OCI-M2 (cell line): ENCODE data around the gene UBE3A.

Source experiments
- DNase-seq: peaks from one replicate; lab custom pipeline; 2025; ENCODE audit not compliant: unreplicated experiment; lab: John Stamatoyannopoulos, UW

The UBE3A gene

DNA sequence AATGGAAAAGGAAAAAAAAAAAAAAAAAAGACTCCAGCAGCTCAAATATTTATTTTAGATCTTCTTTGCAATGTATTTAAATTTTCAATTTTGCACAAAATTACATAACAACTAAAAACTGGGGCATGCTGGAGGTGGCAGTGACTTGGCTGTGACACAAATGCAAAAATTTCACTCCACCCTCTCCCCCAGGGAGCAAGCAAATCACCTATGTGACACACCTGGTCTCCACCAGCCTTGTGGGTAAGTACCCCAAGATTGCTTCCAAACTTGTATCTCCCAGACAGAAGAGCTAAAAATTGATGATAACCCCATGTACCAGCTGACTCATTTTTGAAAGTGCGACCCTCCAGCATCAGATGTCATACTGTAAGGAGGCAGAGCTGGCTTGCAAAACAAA lies 32.0 kb downstream of the UBE3A start:
- DNase-seq = no peak

DNA sequence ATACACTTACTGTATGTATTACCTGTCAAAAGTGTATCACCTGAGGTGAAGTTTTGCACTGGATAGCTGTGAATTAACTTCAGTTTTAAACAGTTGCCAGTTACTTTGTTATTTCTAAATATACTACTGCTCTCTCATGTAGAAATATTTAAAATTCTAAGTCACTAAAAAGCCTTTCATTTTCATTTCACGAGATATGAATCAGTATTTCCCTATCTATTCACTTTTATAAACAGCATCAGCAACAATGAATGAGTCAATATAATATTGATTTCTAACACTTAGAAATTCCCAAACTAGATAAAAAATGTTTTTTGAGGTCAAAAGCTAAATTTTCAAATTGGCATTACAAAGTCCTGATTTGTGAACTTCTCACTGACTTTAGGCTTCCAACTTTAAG lies 32.6 kb downstream of the UBE3A start:
- no peak for DNase-seq

DNA sequence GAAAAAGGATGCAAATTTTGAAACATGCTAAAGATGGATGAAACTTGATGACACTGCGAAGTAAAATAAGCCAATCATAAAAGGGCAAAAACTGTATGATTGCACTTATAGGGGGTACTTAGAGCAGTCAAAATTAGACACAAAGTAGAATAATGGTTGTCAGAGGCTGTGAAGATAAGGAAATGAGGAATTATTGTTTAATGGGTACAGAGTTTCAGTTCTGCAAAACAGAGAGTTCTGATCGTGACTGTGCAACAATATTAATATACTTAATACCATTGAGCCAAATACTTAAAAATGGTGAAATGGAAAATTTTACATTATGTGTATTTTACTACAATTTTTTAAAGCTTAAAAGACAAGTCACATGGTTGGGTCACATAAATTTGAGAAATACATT lies 35.1 kb downstream of the UBE3A start:
- no peak for DNase-seq

DNA sequence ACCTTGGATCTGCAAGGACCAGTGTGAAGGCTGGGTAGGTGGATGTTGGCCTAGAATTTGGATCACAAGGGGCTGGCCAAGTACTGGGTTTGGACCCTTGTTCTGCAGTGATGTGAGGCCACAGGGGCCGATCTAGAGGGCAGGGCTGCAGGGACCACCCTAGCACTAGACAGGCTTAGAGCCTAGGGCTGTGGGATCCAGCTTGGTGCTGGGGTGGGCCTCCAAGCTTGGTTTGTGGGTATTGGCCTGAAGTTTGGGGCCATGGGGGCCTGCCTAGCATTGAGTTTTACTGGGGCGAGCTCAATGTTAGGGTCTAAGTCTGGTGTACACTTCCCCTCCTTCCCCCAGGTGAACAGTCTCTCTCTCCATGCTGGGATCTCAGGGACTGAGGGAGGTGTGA lies 36.5 kb downstream of the UBE3A start:
- DNase-seq = no peak

DNA sequence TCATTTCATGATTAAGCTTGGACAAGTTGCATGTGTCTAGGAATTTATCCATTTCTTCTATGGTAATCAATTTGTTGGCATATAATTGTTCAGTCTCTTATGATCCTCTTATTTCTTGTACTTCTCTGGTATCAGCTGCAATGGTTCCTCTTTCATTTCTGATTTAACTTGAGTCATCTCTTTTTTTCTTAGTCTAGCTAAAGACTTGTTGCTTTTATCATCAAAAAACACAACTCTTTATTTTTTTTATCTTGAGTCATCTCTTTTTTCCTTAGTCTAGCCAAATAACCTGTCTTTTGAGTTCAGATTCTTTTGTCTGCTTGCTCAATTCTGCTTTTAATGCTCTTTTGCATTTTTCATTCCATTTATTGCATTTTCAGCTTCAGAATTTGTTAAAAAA lies 37.3 kb downstream of the UBE3A start:
- DNase-seq = no peak

DNA sequence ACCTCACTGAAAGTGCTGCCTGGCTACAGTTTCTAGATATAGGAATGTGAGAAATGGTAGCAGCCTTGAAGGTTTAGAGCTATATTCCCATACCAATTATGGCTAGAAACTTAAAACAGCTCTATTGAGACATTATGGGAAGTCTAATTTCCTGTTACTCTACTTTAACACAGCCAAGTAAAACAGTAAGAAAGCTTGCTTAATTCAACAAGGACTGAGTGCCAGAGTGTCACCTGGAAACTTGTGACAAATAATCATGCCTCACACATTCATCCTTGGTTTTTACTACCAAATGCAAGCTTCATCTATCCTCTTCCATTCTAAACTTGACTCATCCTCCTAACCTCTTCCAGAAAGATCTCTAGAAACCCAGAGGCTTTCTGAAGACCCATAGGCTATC lies 41.7 kb downstream of the UBE3A start:
- DNase-seq = no peak

DNA sequence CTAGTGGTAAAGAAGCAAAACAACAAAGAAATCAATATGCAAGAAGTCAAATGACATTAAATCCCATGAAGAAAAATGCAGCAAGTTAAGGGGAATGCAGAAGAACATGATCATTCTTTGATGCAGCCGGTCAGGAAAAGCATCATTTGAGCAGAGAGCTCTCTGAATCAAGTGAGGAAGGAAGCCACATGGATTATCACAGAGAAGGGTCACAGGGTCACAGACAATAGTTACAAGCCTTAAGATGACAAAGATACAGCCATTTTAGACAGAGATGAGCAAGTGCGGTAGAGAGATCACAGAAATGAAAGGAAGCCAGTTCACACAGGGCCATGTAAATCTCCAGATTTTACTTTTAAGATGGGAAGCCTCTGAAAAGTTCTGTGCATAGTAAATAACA lies 43.9 kb downstream of the UBE3A start:
- no peak for DNase-seq

DNA sequence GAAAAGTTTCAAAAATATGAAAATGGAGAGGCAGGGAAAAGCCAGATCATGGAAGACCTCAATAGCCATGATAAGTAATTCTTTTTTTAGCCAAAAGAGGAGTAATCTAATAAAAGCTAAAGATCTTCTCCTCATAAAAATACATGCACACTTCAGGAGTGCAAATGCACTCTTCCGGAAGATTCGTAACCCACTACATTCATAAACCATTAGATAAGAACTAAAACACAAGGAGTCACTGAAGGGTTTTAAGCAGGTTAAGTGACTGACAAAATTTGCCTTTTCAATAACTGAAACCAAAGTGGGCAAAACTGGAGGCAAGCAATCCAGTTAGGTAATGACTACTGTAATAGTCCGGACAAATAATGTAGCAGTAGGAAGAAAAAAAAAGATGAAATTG lies 46.0 kb downstream of the UBE3A start:
- DNase-seq = no peak

DNA sequence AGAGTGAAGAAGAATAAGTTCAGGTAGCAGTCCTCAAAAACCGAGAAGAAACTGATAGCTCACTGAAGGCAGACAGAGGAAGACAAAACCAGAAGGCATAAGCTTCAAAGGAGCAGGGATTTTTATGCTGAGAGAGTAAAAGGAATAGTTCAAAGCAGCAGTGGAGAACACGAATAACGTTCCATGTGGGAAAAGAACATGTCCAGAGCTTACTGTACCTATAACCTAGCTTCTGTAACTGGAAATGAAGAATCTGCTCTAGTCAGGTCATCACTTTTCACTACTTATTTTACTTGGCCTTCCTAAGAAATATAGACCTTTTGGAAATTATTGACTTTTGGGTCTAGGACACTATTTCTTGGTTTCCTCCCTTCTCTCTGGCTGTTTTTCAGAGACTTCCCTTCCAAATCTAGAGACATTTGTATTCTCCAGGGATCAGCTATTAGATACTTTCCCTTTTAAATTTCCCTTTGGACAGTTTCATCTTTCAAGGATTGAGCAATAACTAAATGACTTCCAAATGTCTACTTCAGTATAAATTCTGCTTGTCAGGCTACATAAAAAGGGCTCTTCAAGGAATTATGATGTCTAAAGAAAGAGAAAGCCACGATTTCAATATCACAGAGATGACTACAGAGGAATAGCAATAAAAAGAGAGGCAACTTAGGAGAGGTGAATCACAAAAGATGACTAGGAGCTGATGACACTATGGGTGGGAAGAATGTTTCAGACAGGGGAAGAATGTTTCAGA lies 46.7 kb downstream of the UBE3A start:
- DNase-seq = no peak

DNA sequence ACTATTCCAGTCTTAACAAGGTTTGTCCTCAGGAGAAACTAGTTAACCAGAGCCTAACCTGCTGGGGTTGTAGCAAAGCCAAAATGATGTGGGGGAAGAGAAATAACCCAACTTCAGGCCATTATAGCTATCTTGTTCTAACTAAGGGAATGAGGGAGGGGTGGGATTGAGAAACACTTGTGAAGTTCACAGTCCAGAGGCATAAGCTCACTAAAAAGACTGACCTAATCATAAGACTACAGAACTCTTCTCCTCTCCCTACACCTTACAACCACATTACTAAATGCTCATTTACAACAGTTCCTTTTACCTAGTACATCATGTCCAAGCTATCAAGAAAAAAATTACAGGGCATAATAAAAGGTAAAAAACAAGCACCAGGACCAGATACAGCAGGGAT lies 52.8 kb downstream of the UBE3A start:
- DNase-seq = no peak

DNA sequence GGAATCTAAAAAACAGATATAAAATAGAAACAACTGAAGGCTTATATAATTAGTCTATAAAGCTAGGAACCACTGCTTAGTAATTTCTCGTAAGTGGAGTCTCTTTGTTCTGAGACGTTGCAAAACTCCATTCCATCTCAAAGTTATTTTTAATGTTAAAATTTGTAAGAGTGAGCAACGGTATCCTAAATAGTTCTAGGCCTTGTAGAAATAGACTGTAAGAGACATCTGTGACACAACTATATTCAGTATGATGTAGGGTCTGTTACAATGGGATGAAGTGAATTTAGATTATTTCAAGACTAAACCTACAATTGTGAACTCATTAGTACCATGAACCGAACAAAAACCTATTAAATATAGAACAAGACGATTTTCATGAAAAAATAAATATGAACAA lies 57.2 kb downstream of the UBE3A start:
- no peak for DNase-seq

DNA sequence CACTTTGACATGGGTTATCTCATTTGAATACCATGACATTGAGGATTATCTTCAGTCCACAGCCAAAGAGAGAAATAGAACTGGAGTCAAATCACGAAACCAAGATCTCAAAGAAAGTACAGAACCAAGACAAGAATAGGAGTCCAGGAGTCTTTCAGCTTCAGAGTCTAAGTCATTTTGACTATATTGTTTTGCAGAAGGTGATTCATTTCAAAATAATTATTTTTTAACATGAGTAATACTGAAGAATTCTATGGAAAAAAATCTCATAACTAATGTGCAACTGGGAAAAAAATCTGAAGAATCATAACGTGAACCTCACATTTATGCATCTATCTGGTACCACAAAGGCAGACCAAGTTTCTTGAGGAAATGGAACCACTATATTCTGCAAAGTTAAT lies 60.3 kb downstream of the UBE3A start:
- DNase-seq = no peak

DNA sequence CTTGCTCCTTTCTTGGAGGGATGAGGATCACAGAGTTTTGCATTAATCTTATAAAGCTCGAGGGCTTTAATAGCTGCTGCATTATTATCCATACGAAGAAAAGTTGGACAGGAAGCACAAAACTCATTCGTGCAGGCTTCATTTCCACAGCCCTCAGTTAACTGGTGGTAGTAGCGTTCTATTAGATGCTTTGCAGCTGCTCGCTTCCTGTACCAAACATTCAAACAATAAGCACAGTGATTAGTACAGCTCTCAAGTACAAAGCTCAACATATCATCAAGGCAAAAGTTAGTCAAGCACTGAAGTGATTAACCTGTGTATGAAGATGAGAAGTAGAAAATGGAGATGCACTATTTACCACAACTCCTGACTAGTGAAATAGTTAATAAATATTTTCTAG lies 63.3 kb downstream of the UBE3A start:
- no peak for DNase-seq

DNA sequence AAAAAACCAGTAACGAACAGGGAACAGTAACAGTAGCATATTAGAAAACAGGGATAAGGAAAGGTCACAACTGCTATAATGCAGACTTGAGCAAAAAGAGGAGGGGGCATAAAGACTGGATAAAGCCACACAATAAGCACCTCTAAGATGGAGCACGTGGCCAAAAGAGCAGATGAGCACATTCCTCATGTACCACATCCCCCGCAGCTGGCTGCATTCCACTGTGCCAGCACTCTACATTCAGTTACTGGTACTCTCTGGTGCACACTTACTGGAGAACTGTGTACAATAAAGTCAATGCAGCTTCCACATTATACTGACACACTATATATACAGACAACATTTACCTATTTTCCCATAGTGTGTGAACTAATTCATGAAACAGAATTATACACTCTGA lies 64.7 kb downstream of the UBE3A start:
- DNase-seq = no peak

DNA sequence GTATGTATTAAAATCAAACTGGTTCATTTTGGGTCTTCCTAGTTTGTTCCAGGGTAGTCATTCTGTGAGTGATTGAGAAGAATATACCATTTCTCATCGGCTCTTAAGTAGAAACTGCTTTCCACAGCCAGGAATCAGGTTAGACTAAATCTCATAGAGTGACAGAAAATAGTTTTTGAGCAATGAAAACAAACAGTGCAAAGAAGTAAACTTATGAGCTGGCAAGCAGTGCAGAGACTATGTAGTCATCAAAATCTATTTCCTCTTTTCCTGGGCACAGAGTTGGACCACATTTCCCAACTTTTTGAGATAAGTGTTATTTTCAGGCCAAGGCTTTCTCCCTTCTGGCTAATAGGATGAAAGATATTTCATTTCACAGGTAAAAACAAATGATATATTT lies 66.5 kb downstream of the UBE3A start:
- DNase-seq = no peak

DNA sequence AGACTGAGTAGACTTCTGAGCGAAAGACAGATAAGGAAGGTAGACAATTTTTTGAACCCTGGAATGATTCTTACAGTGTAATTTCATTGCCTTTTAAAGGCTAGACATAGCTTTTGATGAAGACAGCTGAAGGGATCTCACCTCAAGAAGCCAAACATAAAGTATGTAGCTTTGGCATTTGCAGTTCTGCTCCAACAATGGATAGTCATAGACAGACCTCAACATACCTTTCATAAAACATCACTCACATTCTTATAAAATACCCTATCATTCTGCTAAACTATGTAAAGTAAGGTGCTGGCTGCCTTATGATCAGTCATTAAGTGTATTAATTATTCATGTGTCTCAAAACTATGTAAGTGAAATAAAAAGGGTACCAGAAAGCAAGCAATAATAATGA lies 70.0 kb downstream of the UBE3A start:
- DNase-seq = no peak

DNA sequence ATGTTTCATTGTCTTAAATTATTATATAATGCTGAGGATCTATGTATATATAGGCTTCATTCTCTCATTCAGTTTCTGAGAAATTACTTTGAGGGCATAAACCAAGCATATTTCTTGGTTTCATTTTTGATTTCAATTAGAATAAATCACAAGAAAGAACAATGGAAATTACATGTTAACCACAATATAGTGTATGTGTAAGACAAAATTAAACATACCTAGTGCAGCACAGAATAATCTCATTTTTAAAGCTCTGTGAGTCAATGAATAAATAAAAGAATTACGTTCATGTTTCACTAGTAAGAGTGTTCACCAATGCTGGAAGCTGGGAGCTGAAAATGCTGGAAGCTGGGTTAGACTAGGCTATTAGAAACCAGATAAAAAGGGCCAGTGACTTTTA lies 72.8 kb downstream of the UBE3A start:
- DNase-seq = no peak

DNA sequence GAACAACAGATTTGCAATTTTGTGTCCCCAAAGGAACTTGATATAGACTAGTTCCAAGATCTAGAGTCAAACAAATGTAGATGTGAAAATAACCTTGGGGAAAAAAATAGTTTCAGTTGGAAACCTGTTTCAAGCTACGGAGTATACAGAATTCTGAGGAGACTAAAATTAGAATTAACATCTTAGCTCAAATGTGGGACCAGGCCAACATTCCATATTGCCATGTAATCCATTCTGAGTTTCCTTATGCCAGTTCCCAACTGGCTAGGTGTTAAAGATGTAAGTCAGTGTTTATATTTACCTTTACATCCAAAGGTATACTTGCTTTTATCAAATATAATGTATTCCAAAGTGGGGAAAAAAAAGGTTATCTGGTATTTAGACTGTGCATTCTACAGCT lies 76.3 kb downstream of the UBE3A start:
- no peak for DNase-seq

DNA sequence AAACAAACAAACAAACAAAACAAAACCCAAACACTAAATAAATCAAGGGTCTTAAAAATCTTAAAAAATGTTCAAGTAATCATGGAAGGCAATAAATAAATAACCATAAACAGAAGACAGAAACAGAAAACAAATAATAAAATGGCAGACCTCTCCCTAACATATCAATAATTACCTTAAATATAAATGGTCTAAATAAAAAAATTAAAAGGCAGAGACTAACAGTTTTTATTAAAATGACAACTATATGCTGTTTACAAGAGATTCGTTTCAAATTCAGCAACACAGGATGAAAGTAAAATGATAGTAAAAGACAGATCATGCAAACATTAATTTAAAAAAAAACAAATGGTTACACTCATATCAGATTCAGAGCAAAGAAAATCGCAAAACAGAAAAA lies 91.1 kb downstream of the UBE3A start:
- no peak for DNase-seq

DNA sequence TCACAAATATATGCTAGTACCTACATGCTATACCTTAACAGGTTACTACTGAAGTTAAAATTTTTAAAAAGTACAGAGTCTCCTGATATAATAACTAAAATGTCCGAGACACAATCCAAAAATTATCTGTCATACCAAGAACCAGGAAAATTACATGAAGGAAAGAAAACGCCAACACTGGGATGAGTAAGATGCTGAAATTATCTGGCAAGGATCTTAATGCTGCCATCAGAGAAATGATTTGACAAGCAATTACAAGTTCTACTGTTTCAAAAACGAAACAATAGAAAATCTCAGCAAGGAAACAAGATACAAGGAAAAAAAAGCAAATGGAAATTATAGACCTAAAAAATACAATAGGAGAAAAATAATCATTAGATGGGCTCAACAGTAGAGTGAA lies 92.5 kb downstream of the UBE3A start:
- DNase-seq = no peak

DNA sequence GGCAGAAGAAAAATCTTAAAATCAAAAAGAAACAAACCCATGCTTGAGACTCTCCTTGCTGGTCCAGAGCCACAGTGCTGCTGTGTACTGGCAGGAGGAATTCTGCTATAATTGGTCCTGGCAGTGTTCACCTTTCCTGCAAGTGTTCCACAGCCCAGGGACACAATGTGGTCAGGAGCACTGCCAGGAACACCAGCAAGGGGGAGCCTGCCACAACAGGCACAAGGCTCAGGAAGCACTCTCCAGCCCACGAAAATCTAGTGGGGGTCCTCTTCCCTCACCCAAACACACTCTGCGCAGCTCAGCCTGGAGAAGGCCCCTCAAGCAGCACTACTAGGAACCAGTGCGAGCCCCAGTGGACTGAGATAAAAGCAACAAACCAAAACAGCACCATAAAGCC lies 92.9 kb downstream of the UBE3A start:
- DNase-seq = no peak

DNA sequence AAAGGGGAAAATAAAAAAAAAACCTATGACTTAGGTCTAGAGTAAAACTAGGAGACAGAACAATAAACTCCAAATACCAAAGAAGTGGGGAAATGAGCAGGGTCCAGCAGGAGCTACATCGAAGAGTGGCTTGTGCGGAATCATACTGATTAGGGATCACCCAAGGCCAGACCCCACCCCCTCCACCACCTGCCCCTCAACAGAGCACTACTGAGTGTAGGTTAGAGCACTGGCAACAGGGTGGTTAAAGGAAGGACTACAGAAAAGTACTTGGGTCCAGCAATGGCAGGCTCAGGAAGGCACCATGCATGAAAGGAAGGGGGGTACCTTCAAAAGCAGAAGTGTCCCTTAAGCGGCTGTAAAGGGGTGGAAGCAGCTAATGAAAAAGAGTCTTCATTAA lies 96.2 kb downstream of the UBE3A start:
- DNase-seq = no peak

DNA sequence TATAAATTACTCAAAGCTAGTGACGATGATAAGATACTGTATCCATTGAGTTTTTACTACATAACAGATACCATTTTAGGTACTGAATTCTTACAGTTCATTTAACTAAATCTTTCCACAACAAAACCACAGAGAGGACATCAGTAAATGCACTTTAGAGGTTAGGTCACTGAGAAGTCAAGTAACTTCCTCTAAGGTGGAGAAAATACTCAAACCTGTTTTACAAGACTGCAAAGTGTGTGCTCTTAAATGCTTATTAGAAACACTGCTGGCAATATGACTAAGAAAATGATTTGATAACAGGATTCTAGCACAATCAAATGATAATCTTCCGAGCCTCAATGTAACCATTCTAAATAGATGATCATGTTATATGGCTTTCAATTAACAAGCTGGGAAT lies 99.4 kb downstream of the UBE3A start:
- DNase-seq = no peak

DNA sequence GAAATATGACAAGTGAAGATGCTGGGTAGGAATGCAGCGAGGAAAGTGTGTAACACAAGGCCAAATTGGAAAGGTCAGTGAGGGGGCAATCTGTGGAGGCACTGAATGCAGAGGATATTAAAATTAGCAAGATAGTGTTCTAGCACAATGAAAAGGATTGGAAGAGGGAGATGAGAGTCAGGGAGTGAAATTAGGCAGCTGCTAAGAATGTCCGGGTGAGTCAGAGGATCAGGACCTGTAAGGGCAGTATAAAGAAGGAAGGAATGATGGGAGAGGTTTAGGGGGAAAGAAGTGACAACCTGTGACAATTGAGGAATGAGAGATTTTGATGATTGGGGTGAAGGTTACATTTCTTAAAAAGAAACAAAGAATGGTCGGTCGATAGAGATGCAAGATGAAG lies 103.5 kb downstream of the UBE3A start:
- DNase-seq = no peak
